Bronchial epithelial cell (primary cell): ENCODE measurements around the gene CTTNBP2. TPM values are rescaled to one million over a fixed set of nuclear protein-coding genes. Genes with fewer than 3 reads are reported as not detected.

ENCODE experiments used
- DNase-seq: peaks from one replicate; pipeline ENCODE4 v3.0.0-alpha.2; 2010; ENCODE audit warnings: low read depth
- FAIRE-seq: peaks from 2 replicates; lab custom pipeline; 2011; peaks lifted over from hg19 to GRCh38; lab: Jason Lieb, UNC
- H3K27me3 ChIP-seq: 2 replicates; pipeline ENCODE4 v1.5.1; 2011; ENCODE audit warnings: low read length; ENCODE audit not compliant: control insufficient read depth, insufficient read depth
- H3K36me3 ChIP-seq: 2 replicates; pipeline ENCODE4 v1.5.1; 2011; ENCODE audit warnings: low read length; ENCODE audit not compliant: control insufficient read depth, insufficient read depth
- H3K4me3 ChIP-seq: 2 replicates; pipeline ENCODE4 v1.5.1; 2011; ENCODE audit warnings: mild to moderate bottlenecking, low read depth, low read length, control low read depth
- CTCF ChIP-seq: IDR thresholded peaks from 2 replicates; pipeline ENCODE4 v1.5.1; 2011; ENCODE audit warnings: mild to moderate bottlenecking, moderate library complexity, low read length, control low read depth, inconsistent platforms; ENCODE audit not compliant: insufficient read depth, severe bottlenecking
- total RNA-seq: library from RNA; depleted of rRNA; stranded (reverse); fragments of >200 nt; gene quantifications from 2 replicates; pipeline ENCODE4 v1.2.1, GENCODE V29; 2014

Gene CTTNBP2
- total RNA-seq, 1 donor from 2014 or later: 0.26 TPM

GRCh38 chr7:117874191-117874700 is 1.0 kb upstream of the CTTNBP2 start:
- FAIRE-seq: no peak
- Histone ChIP-seq H3K36me3 (no peaks in the 10 kb centered on the region), H3K4me3 (no peak overlapping the region), H3K27me3 (no peaks in the 10 kb centered on the region)
- DNase-seq: no peak
- TF ChIP-seq CTCF: no peak

GRCh38 chr7:117872561-117873309 is 506 bp downstream of the CTTNBP2 start:
- Histone ChIP-seq H3K27me3 (no peaks in the 10 kb centered on the region), H3K36me3 (no peaks in the 10 kb centered on the region), H3K4me3 (peak overlapping the region; percentile 53)
- DNase-seq: no peak
- no peak for FAIRE-seq
- TF ChIP-seq CTCF: no peak

GRCh38 chr7:117871778-117872538 is 1.3 kb downstream of the CTTNBP2 start:
- DNase-seq (no peak), FAIRE-seq (no peak)
- peak overlapping the region; percentile 53 for H3K4me3 ChIP-seq
- no peaks in the 10 kb centered on the region for H3K36me3 ChIP-seq
- TF ChIP-seq CTCF: no peak
- no peaks in the 10 kb centered on the region for H3K27me3 ChIP-seq

DNA sequence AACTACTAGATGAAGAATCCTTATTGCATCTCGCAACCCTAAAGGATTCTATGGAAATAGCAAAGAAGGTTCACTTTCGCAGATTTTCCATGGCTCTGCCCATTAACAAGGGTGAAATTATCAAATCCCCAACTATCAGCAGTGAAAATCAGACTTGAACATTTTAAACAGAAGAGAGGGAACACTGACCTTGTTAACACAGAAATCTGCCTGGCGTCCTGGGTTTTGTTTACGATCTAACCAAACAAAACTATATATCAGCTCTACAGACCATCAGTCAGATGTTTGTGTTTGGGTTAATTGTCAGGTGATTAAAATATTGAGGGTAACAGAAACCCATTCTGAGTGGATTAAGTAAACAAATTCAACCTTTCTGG is 1.9 kb downstream of the CTTNBP2 start:
- DNase-seq (no peak), FAIRE-seq (no peak)
- no peak overlapping the region for H3K4me3 ChIP-seq
- no peaks in the 10 kb centered on the region for H3K27me3 ChIP-seq
- TF ChIP-seq CTCF: no peak
- no peaks in the 10 kb centered on the region for H3K36me3 ChIP-seq

DNA sequence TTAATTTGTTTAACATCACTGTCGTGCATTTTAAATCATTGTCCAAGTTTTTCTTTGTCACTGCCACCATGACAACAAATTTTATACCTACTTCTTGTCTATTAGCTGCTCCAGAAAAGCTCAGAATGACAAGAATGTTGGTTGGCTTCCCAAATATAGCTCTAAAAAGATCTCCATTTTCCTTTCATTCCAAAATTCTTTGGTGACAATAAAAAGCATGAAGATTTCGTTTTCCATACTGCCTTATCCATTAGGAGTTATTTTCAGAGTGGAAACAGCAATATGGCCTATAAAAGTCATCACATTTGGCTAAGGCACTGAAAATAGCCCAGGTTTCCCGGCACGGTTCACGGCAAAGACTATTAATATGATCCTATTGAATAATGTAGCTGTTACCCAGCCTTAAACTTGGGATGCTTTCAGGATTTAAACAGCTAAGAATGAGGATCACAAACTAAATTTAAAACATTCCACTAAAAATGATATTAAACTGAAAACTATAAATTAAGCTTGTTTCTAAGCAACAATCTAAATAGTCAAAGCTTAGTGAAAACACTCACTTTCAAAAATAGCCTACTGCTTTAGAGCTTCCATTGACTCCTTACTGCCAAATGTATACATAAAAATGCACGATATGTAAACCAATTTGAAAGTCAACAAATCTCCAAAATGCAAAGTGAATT is 2.7 kb downstream of the CTTNBP2 start:
- FAIRE-seq (no peak), DNase-seq (no peak)
- Histone ChIP-seq H3K27me3 (no peaks in the 10 kb centered on the region), H3K36me3 (no peaks in the 10 kb centered on the region), H3K4me3 (no peak overlapping the region)
- no peak for TF ChIP-seq CTCF
